Body of pancreas (tissue), 4 donors: ENCODE data around the gene PUSL1. TPM values are rescaled to one million over a fixed set of nuclear protein-coding genes. Genes with fewer than 3 reads are reported as not detected.

Source experiments
- ATAC-seq: fragments of 150-250 bp; one replicate; pipeline ENCODE4 v1.9.1; 2016
- DNase-seq, 4 donors: peaks; one replicate each; pipeline ENCODE4 v3.0.0-alpha.2; 2019
- H3K27ac ChIP-seq, 4 donors: fragments of 200-600 bp; sonication (generic); 1 replicate in 3 of 4; 2 replicates in 1 of 4; pipeline versions ENCODE4 v1.5.1 to v1.6.1; 2016 to 2019; ENCODE audit warnings: mild to moderate bottlenecking in 1 of 4, mixed read lengths in 1 of 4, moderate library complexity in 1 of 4
- H3K27me3 ChIP-seq, 2 donors: fragments of 200-600 bp; sonication (generic); one replicate each; pipeline ENCODE4 v1.6.0; 2016; ENCODE audit warnings: mild to moderate bottlenecking in 1 of 2
- H3K36me3 ChIP-seq, 2 donors: fragments of 200-600 bp; sonication (generic); replicated peaks in 1 of 2; 2 replicates each; pipeline ENCODE4 v1.5.1; 2016; ENCODE audit warnings: low read depth in 2 of 2; ENCODE audit not compliant: insufficient read depth in 1 of 2
- H3K4me1 ChIP-seq: fragments of 200-600 bp; sonication (generic); one replicate; pipeline ENCODE4 v1.6.0; 2016
- H3K4me3 ChIP-seq, 2 donors: fragments of 200-600 bp; sonication (generic); 1 replicate in 1 of 2; 2 replicates in 1 of 2; pipeline ENCODE4 v1.5.1; 2016 to 2019
- H3K9me3 ChIP-seq, 3 donors: fragments of 200-600 bp; sonication (generic); 1 replicate in 2 of 3; 2 replicates in 1 of 3; pipeline ENCODE4 v1.5.1; 2016
- POLR2A ChIP-seq, 3 donors: fragments of 450-650 bp; IDR thresholded peaks; one replicate each; pipeline ENCODE4 v1.6.1; 2016; ENCODE audit warnings: antibody characterized with exemption in 3 of 3, mild to moderate bottlenecking in 2 of 3
- WGBS, 2 donors: methylation state at CpG; one replicate each; pipeline ENCODE4 v1.1.5; 2017; 5-methylcytosine and 5-hydroxymethylcytosine counted together
- intact Hi-C: fragments of 100-400 bp; cut with DNase I; formaldehyde crosslinking; loops from one replicate; pipeline ENCODE4 v1.15.1; 2023
- total RNA-seq, 2 donors: library from RNA; depleted of rRNA; stranded (reverse); fragments of >200 nt; gene quantifications; one replicate each; pipeline ENCODE4 v1.1.0, GENCODE V29; 2016
- TF ChIP-seq, protein P1 (sequence below), 7 experiments: fragments of 450-650 bp in 4 of 7; fragments of 200-600 bp in 3 of 7; sonication (generic) in 3 of 7; IDR thresholded peaks; one replicate each; pipeline ENCODE4 v1.5.1; 2016 to 2019; ENCODE audit warnings: antibody characterized with exemption in 7 of 7

Gene PUSL1
- total RNA-seq, 2 donors from 2014 or later = 20.2 to 20.8 TPM

DNA sequence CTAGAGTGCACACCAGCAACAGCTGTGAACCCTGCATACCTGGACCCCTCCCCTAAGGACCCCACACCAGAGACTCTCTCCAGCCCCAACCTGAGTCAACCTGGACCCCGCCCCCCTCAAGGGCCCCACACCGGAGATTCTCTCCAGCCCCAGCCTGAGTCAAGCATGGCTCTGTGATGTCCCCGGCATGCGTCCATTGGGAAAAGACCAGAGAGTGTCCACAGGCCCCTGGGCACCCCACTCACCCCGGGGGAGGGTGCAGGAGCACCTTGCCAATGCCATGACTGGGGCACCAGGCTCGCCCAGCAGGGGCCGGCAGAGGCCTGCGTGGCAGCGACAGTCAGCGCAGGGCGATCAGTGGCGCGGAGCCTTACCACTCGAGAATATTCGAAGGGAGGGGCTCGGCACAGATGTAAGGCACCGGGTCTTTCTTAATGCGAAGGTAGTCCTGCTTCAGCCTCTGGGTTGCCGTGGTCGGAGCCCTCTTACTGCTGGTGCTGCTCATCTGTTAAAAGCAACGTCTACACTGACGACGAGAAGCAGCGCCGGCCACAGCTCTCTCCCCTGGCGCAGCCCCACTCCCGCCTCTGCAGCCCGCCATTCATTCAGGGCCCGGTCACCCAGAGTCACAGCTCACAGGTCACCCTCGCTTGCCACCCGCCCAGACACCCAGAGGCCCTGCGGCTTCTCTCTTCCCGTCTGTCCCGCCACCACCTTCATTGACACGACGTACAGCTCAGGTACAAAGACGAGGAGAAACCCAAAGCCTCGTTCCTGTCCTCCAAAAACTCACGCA is 40.7 kb upstream of the PUSL1 start:
- intact Hi-C loops = no loop called here
- H3K36me3 ChIP-seq = peaks cover 0 to 6% of the 10 kb centered on the region in 2 donors
- ATAC-seq (no peak), DNase-seq (no peak)
- H3K4me3 ChIP-seq = no peak overlapping the region
- H3K4me1 ChIP-seq = peaks cover 27% of the 10 kb centered on the region
- no peak overlapping the region for H3K27ac ChIP-seq
- TF ChIP-seq, protein P1, sequence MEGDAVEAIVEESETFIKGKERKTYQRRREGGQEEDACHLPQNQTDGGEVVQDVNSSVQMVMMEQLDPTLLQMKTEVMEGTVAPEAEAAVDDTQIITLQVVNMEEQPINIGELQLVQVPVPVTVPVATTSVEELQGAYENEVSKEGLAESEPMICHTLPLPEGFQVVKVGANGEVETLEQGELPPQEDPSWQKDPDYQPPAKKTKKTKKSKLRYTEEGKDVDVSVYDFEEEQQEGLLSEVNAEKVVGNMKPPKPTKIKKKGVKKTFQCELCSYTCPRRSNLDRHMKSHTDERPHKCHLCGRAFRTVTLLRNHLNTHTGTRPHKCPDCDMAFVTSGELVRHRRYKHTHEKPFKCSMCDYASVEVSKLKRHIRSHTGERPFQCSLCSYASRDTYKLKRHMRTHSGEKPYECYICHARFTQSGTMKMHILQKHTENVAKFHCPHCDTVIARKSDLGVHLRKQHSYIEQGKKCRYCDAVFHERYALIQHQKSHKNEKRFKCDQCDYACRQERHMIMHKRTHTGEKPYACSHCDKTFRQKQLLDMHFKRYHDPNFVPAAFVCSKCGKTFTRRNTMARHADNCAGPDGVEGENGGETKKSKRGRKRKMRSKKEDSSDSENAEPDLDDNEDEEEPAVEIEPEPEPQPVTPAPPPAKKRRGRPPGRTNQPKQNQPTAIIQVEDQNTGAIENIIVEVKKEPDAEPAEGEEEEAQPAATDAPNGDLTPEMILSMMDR (IDR thresholded peaks at IDR 0.05) = no peak
- TF ChIP-seq POLR2A (IDR thresholded peaks at IDR 0.05) = no peak
- no peaks in the 10 kb centered on the region for H3K9me3 ChIP-seq
- WGBS, 2 donors = 92 to 95% methylated on average over 25 to 39 of the region's 39 CpGs
- no peaks in the 10 kb centered on the region for H3K27me3 ChIP-seq

DNA sequence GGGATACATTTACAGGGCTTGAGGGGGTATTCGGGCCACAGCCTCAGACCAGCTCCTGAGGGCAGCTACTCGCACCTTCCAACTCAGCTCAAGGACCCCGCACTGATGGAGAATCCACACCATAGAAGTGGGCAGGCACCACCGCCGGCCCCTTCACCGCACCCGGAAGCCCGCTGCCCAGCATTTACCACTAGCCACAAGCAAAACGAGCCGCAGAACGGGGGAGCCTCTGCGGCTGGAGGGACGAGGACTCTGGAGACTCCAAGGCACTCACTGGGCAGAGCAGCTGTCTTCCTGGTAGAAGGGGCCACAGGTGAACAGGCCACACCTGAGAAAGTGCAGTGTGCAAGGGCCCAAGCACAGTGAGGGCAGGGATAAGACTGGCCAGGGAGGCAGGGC is 40.1 kb upstream of the PUSL1 start:
- intact Hi-C loops = no loop called here
- Histone ChIP-seq H3K4me3 (no peak overlapping the region), H3K4me1 (peaks cover 27% of the 10 kb centered on the region), H3K27ac (no peak overlapping the region), H3K9me3 (no peaks in the 10 kb centered on the region), H3K36me3 (peaks cover 0 to 3% of the 10 kb centered on the region in 2 donors), H3K27me3 (no peaks in the 10 kb centered on the region)
- ATAC-seq (no peak), DNase-seq (no peak)
- WGBS, 2 donors = 93 to 98% methylated on average over 10 to 12 of the region's 13 CpGs
- TF ChIP-seq POLR2A (IDR thresholded peaks at IDR 0.05) = no peak
- TF ChIP-seq, protein P1 (IDR thresholded peaks at IDR 0.05) = no peak

GRCh38 chr1:1270813-1271212 is 37.6 kb upstream of the PUSL1 start:
- 69 to 93% methylated on average over 6 to 7 of the region's 7 CpGs for WGBS, 2 donors
- no peak for DNase-seq
- no peak for TF ChIP-seq POLR2A (IDR thresholded peaks at IDR 0.05)
- TF ChIP-seq, protein P1 (IDR thresholded peaks at IDR 0.05) = no peak
- Histone ChIP-seq H3K27ac (no peak overlapping the region), H3K9me3 (no peaks in the 10 kb centered on the region), H3K27me3 (no peaks in the 10 kb centered on the region), H3K4me1 (peaks cover 34% of the 10 kb centered on the region), H3K36me3 (no peaks in the 10 kb centered on the region), H3K4me3 (no peak overlapping the region)
- ATAC-seq = no peak
- intact Hi-C loops = no loop called here

- peak; percentile 29 to 58 (median 40) for DNase-seq
- 9 to 11% methylated on average over 10 to 43 of the region's 43 CpGs for WGBS, 2 donors
- Histone ChIP-seq H3K9me3 (no peaks in the 10 kb centered on the region), H3K27ac (peak overlapping the region in 3 of 4 donors; percentile 58 to 79 (median 70)), H3K4me3 (peak overlapping the region; percentile 68 to 70), H3K27me3 (no peaks in the 10 kb centered on the region), H3K36me3 (no peaks in the 10 kb centered on the region), H3K4me1 (peaks cover 34% of the 10 kb centered on the region)
- intact Hi-C loops = no loop called here
- TF ChIP-seq POLR2A (IDR thresholded peaks at IDR 0.05) = peak in 2 of 3 donors; percentile 23 to 25
- TF ChIP-seq, protein P1 (IDR thresholded peaks at IDR 0.05) = no peak
- no peak for ATAC-seq
Observed at GRCh38 chr1:1272341-1273208, 35.8 kb upstream of the PUSL1 start.
